Measurements from ENCODE around the gene S100A2.
"Not testable (repeated sequence)": the region's sequence is repeated elsewhere in the genome, so short reads cannot be mapped to it uniquely, and the experiment has no call there.

Gene S100A2

DNA sequence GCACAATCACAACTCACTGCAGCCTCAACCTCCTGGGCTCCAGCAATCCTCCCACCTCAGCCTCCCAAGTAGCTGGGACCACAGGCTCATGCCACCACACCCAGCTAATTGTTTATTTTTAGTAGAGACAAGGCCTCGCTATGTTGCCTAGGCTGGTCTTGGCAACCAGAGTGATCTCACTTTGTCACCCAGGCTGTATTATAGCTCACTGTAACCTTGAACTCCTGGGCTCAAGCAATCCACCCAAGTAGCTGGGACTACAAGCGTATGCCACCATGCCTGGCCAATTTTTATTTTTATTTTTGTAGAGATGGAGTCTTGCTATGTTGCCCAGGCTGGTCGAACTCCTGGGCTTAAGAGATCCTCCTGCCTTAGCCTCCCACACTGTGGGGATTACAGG is 3.6 kb downstream of the S100A2 start:
- DNase-seq = not testable (repeated sequence)

DNA sequence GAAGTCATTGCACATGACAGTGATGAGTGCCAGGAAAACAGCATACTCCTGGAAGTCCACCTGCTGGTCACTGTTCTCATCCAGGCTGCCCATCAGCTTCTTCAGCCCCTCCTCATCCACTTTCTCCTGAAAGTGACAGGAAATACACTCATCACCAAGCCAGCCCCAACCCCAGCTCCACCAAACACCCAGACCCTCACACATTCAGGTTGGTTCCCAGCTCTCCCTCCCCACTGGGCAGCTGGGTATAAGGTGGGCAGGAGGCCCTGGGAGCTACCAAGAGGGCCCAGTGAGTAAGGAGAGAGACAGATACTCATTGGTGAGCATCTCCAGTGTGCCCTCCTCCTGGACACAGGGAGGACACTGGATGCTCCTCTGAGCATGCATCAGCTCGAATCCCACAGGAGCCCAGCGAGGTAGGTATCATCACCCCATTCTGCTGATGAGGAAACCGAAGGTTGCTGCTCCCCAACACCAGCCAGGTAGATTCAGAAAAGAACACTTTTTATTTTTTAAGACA is 4.1 kb downstream of the S100A2 start:
- no peak for DNase-seq

DNA sequence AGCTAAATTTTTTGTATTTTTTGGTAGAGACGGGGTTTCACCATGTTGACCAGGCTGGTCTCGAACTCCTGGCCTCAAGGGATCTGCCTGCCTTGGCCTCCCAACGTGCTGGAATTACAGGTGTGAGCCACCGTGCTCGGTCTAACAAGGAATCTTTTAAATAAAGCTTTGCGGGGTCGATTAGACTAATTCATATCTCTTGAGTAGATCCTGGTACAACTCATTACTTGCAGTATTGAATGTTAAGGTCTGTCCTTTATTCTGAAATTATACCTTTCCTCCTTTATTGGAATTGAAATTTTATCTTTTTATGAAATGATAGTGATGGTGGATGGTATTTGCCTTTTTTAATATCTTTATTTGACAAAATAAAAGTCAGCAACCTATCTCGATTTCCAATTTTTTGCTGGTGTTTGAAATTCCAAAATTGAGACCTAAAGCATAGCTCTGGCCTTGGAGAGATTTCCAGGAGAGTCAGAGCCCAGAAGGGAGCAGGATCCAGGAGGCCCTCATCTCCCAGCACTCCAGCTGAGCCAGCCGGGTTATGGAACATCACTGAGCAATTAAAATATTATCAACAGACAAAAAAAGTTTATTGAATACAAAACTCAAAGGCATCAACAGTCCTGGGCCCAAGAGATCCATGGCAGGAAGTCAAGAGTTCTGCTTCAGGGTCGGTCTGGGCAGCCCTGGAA is 4.7 kb downstream of the S100A2 start:
- no peak for DNase-seq

DNA sequence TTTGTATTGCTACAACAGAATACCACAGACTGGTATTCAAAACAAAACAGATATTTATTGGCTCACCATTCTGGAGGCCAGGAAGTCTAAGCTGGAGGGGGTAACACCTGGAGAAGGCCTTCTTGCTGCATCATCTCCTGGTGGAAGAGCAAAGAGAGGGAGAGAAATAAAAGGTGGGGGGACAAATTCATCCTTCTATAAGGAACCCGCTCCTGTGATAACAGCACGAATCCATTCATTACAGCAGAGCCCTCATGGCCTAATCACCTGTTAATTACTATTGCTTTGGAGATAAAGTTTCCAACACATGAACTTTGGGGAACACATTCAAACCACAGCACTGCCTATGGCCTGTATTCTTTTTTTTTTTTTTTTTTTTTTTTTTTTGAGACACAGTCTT is 5.4 kb downstream of the S100A2 start:
- no peak for DNase-seq

DNA sequence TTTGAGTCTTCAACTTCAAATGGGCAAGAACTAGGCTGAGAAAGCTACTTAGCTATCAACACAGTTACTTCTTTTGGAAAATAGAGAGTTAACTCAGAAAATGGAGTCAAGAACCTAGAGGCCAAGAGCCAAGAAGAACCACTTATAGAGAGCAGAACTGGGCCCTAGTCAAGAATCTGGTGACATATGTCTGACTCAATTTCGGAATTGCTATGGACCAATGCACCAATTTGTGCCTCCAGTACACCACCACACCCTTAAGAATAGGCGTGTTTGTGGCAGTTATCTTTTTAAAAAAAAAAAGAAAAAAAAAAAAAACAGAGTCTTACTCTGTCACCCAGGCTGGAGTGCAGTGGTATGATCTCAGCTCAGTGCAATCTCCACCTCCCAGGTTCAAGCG is 7.8 kb downstream of the S100A2 start:
- no peak for DNase-seq

DNA sequence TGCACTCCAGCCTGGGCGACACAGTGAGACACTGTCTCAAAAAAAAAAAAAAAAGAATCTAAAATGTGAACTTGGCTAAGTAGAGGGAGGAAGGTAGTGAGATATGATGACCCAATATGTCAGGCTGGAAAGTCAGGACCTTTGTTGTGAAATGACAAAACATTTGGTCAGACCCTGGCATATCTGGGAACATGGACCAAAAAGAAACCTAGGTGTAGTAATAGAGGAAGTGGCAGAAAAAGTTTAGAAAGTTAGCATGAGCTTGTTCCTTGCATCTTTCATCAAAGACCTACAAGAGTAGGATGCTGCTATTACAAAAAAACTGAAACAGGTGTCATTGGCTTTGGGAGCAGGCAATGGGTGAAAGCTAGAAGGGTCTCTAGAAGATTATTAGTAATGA is 9.3 kb downstream of the S100A2 start:
- no peak for DNase-seq

DNA sequence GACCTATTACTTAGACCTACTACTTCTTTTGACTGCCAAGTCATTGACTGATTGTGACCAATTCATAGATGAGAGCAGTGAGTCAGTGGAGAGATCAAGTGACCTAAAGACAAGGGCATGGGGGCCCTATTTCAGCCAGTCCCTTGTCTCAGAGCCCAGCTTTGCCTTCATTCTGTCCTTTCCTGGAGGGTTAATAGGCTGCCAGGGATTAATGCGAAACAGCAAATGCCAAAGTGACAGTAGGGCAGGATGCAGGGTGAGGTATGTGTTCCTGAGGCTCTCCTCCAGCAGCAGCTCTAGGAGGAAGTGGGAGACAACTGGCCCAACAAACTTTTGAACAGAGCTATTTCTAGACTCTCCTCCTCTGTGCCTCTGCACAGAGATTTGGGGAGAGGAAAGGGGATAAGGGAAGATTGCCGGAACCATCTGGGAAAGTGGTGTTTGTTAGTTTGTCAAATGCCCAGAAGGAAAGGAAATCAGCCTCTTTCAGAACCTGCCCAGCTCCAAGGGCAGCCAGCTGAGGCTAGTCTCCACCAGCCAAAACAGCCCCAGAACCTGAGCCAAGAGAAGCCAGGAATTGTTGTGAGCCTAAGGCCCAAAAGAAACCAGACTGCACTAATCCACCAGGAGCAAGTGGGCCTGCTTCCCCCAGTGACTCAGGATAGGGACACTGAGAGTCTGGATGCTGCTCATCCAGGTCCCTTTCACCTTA is 11.7 kb downstream of the S100A2 start:
- no peak for DNase-seq

DNA sequence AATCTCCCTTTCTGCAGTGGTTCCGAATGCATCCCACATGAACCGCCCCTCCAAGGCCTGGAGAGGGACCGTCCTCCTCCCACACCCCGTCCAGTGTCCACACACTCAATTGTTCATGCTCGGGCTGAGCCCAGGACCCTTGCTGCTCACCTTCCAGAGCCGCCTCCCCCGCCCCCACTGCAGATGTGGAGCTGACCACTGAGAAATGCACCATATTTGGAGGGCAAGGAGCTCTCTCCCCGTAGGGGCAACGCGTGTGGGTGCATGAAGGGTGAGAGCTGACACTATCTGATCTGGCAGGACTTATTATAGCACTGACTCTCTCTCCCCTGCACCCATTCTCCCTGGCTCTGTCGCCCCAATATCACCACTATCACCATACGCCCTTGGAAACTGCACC is 12.5 kb downstream of the S100A2 start:
- DNase-seq = no peak

DNA sequence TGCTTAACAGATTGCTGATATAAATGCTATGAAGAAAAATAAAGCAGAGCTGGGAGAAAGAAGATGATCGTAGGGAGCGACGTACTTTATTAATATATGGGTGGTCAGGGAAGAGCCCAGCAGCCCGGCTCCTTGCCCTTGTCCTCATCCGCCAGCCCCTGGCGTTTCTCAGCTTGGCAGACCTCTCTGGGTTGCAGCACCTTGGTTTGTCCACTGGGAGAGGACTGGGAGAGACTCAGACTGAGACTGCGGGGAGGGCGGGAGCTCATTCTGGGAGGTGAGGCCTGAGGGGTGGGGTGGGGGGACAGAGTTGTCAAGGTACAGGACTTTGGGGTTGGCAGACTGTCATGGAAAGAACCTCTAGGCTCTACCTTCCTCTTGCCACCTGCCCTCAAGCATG is 13.3 kb downstream of the S100A2 start:
- no peak for DNase-seq

DNA sequence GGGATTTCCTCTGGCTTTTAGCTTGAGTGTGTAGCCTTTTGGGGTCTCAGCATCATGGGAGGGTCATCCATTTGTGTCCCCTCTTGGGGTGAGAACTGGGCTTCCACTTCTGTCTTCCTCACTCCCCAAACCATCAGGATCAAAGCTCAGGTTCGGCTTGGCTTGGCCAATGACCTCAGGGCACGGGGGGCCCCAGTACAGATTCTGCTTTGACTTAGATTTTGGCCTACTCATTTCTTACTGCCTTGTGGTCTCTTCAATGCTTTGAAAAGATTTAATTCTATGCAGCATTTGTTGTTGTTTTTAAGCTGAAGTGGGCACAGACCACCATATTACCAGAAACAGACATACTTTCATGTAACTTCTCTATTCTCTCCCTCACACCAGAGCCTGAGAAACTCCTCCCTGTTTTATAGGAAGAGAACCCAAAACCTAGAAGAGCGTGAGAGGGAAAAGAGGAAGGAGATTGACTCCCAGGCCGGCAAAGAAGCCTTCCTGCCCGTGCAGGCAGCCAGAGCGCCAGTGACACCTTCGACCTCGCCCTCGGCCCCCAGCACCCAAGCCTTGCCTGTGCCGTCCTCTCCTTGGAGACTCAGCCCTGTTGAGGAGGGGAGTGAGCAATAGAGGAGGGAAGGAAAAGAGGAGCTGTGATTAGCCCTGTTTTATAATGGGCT is 14.7 kb downstream of the S100A2 start:
- DNase-seq = no peak

DNA sequence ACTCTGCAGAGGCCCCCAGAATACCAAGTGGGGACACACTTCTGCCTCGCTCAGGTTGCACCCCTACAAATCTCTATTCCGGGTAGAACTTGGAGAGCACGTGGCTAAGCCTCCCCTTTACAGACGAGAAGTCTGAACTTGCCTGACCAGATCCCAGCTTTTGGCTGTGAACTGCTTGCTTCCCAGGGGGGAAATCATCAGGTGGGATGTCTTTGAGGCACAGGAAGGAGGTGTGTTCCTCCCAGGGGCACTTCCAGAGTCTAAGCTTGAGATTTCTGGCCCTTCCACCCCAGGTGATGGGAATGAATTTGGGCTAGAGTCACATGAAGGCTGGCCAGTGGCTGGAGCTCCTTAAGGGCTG is 15.3 kb downstream of the S100A2 start:
- no peak for DNase-seq

DNA sequence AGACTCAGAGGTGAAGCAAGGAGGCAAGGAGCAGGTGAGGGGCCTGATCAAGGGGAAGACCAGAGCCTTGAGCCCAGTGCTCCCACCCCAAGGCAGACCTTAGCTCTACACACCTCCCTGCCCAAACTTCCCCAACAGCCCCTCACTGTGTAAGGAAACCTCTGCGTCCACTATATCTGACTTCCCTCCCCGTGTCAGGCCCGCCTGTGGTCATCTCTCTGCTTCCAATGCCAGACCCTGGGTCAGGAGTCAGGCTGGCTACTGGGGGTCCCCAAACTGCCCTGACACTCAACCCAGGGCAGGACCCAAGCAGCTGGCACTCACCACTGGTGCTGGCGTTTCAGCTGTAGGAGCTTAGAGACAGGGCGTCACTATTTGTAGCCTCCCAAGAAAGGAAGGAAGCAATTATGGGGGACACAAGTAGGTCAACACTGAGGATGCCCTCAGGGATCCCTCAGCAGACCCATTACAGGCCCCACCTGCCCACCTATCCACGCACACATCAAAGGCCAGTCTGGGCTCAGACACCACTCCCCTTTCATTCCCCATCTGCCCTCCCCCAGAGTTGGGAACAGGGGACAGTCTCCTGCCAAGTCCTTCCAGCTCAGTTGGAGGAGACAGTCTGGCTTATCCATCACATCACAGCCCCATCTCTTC is 15.8 kb downstream of the S100A2 start:
- no peak for DNase-seq

DNA sequence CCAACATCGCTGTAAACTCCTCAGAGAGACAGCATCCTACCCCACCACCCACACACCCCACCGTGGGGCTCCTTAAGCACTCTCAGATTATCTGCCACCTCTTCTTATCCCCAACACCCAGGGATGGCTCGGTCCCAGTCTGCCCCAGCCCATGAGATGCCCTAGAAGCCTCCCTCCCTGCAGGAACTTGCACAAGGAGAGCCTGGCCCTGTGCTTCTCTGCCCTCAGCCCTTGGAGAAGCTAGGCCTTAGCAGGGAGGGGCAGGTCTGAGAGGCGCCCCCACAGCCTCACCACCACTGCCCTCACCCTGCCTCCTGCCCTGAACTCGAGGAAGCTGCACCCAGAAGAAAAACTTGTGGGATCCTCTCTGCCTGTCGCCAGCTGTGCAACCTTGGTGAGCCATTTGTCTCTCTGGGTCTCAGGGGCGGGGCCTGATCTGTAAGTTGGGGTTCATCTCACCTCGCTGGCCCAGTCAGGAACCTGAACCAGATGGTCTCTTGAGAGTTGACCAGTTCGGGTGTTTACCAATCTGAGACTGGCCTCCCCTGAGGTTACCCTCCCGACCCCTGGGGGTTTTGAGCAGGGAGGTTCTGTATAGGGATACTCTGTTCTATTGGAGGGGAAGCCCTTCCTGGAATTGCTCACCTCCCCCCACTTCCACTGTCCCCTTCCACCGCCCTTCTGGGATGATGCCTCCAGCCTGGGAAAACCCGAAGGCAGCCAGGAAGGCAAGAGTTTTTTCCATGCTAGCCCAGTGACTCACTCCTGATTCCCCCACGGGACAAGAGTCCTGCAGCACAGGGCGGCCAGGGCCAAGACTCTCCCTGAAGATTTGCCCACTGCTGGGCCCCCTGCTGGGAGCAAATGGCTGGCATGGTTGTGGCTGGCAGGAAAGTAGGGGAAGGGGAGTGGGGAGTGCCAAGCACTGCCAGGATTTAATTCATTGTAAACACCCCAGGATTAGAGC is 16.6 kb downstream of the S100A2 start, which contains the start of gene S100A3:
S100A3 (minus strand) TSS at position 537 of the 967 bp plus-strand sequence. CDS start 773 bp downstream, outside the sequence.
- no peak for DNase-seq

DNA sequence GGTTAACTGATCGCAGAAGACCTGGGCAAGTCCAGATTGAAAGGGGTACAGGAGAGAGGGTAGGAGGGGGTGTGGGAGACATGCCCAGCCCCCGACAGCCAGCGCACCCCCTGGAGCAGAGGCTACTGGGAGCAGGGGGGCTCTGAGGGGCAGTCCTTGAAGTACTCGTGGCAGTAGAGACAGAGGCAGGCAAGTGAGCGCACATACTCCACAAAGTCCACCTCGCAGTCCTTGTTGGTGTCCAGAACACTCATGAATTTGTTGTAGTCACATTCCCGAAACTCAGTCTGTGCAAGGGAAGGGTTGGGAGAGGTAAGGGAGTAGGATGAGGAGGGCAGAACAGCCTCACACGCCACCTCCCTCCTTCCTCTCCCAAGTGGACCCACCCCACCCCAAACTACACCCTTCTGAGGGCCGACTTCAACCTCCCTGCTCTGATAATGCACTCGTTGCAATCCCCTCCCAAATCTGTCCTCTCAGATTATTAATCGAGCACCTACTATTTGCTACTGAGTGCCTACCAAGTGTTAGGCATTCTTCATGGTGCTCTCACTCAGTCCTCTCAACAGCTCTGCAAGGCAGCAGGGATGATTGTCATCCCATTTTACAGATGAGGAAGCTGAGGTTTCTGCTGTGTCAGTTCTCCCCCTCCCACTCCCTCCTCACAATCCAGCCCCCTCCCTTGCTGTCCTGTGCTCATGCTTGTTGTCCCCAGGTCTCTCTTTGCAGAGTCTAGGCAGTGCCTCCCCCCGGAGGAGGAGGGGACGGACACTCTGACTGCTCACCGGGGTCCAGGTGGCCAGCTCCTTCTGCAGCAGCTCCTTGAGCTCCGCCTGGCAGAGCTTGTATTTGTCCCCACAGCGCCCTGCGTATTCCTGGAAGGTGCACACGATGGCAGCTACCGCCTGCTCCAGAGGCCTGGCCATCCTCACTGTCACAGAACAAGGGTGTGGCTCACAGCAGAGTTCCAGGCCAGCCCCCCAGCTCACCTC is 17.8 kb downstream of the S100A2 start:
- peak in 1 of 2 experiments; percentile 11 for DNase-seq

DNA sequence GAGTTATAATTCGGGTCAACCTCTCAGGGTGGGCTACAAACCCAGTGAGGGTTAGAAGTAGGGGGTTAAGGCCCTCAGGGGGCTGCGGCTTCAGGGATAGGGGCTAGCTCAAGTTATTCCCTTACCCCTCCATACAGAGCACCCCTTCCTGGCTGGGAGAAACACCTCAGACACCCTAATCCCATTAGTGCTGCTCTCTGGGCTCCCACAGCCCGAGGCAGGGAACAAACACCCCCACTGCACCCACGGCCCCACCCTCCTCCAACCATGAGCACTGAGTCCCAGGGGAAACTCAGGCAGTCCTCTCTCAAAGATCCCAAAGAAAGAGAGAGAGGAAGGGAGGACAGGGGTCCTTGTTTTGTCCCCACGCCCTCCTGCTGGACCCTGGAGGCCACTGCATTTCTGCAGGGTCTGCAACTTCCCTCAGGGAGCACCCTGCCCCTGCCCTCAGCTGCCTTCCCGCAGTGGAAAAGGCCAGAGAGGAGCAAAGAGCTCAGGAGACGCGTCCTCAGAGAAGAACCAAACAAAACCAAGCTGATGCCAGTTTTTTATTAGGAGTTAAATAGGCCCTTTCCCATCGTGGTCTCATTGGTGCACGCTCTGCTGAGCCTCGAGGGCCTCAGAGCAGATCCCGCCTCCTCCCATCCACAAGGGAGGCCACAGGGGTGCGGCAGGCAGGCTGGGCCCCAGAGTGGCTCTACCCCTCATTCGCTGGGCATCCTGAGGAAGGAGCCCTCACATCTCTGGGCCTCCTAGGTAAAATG is 18.7 kb downstream of the S100A2 start:
- no peak for DNase-seq

DNA sequence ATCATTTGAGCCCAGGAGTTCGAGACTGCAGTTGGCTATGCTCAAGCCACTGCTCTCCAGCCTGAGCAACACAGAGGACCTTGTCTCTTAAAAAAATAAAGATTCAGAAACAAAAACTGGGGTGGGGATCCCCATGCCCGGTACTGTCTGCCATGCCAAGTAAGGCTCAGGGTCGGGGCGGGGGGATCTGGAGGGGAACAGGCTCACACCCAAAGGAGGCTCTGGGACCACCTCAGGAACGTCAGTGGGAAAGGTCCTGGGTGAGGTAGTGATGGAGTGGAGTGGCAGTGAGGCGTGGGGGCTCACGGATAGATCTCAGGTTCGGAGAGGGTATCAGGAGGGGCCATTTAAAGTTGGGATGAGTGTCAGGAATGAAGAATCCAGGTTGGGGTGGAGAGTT is 19.3 kb downstream of the S100A2 start:
- DNase-seq = no peak

DNA sequence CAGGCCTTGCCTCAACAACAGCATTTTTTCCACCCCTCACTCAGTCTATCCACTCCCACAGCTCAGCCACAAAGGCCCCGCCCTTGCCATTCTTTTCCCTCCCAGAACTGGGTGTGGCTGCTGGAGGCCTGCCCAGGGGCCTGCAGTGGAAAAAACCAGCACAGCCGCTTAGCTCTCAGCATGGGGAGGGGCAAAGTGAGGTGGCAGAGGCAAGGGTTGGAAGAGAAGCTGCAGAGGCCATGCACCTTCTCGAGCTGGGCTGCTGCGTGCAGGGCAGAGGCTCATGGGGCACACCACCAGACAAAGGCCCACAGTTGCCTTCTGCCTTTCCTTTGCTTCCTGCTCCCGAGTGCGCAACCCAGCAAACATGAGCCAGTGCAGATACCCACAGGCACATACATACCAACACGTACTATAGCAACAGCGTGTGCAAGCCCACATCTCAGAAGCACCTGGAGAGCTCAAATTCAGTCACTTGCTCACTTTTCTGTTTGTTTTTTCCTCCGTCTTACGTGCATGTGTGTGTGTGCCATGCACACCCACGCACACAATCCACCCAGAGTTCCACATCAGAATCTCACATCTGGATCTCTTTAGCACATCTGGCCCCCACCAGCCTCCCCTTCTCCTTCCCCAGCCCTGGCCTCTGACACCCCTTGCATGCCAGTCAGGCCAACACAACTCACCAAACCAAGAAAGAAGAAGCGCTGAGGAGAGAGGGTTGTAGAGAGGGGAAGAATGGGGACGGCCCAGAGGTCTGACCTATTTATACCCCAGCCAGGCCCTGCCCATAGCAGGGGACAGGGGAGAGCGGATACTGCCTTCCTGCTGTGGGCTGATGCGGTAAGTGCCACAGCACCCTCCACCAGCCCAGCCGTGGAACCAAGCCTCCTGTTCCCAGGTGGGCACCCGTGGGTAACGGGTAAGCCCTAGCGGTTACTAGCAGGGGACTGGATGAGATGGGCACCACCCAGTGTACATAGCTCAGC is 20.3 kb downstream of the S100A2 start, which contains the start of gene S100A4:
S100A4 (minus strand) TSS at position 740 of the 989 bp plus-strand sequence. CDS start 1,012 bp downstream, outside the sequence.
- peak; percentile 64 to 87 for DNase-seq

DNA sequence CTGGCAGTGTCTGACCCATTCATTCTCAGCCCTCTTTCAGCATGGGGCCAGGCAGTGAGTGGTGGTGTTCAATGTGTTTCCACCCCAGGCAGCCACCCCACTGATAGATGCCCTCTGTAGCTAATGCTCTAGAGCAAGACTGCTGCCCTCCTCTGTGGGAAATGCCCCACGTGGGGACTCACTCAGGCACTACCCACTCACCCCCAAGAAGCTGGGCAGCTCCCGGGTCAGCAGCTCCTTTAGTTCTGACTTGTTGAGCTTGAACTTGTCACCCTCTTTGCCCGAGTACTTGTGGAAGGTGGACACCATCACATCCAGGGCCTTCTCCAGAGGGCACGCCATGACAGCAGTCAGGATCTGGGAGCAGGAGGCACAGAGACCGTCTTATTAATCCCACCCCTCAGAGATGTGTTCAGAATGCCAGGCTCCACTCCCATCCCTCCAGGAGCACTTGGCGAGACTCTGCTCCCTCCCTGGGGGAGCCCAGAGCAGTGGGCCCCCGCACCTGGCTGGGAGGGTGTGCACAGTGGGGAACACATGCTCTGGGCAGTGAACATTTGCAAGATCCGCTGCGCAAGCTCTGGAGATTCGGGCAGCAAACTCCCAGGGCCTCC is 21.1 kb downstream of the S100A2 start:
- no peak for DNase-seq

Measured in NCI-H524 (cell line).